ENCODE results near the gene RAPGEF4. TPM values are rescaled to one million over a fixed set of nuclear protein-coding genes. Genes with fewer than 3 reads are reported as not detected.

RAPGEF4 gene
- total RNA-seq (2022; extraction: Qiagen RNA extraction) = 0.15 to 0.47 TPM (median 0.27 TPM) in 5 replicates

DNA sequence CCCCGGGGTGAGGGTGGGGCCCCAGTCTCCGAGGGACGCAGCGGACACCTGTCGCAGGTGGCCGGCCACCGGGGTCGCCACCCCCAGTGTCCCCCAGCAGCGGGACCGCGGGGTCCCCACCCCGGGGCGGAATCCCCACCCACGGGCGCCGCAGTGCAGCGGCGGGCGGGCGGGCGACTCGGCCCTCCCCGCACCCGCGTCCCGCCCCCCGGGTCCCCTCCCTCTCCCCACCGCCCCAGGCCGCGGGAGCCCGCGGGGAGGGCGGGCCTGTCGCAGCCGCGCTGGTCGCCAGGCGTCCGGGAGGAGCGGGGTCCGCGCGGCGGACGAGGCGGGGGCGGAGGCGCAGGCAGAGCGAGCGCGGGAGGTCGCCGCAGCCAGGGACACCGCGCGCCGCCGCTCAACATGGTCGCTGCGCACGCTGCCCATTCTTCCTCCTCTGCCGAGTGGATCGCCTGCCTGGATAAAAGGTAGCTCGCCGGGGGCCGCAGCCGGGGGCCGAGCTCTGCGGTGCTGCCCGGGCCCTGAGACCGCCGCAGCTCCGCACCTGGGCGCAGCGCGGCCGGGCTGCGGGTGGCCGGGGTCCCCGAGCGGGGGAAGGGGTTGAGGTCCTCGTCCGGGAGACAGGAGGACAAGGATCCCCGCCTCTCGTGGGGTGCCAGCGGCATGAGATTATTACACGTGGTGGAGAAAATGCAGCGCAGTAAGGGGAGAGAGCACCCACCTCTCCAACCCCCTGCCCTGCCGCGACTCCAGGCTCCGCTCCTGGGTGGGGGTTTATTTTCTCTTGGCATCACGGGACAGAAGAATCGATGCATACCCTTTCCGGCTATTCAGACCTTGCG is at the start of gene RAPGEF4:
Gene RAPGEF4 (plus strand): TSS at position 264 of the 842 bp plus-strand sequence. CDS start 139 bp downstream, at position 403.

DNA sequence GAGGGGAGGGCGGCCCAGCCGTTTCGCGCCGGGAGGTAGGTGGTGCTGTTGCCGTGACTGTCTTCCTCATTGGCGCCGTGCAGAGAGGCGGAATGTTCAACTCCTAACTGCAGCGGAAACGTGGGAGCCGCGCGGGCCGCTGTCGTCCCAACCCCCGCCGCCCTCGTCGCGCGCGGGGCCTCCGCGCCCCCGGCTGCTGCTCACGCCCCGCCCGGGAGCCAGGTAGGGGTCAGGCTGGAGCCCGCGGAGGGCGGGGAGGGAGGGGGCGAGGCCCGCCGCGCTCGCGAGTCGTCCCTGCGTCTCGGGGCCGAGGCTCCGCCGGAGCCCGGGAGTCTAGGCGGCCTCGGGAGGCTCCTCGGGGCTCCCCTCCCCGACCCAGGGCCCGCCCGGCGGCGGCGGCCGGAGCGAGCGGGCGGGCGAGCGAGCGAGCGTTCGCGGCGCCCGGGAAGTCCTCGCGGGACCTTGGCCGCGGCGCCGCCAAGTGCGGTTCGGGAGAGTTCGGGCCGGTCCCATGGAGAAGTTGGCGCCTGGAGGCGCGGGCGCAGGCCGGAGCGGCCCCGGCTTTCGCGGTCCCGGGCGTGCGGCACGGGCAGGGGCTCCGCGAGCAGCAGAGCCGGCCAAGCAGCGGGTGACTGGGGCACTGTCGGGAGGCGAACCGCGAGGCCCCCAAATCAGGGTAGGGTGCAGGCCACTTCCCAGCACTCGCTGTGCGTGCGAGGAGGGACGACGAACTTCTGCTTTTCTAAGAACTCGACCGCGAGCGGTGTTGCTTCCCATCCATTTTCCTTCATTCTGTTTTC is 340.3 kb downstream of the RAPGEF4 start, which contains the start of gene MAP3K20:
Gene MAP3K20 (plus strand): TSS at position 66 of the 800 bp plus-strand sequence. CDS start 15,186 bp downstream, outside the sequence.

Other genes with a start within 250 kb of the RAPGEF4 start
- gene PDK1, start 179.8 kb upstream of the RAPGEF4 start, total RNA-seq (2022; extraction: Qiagen RNA extraction) = 2.4 to 5.1 TPM (median 3.9 TPM) in 5 replicates

All from A549 treated with dexamethasone at 1 μM for 4 hours (cell line).